ENCODE results near the gene CFAP54. TPM values are rescaled to one million over a fixed set of nuclear protein-coding genes. Genes with fewer than 3 reads are reported as not detected.

CFAP54 gene
- total RNA-seq, 1 experiment from 2014 or later, result 0.40 TPM

- in situ Hi-C loops (cut with HindIII; ENCODE audit: low pct_unique_long_range_greater_than_20kb, low sequenced_read_pairs), result no loop called here
- peak; percentile 24 for DNase-seq (ENCODE audit: low read depth, low spot score)
Observed at GRCh38 chr12:96766232-96766631, 276.9 kb downstream of the CFAP54 start.

- in situ Hi-C loops (cut with HindIII; ENCODE audit: low pct_unique_long_range_greater_than_20kb, low sequenced_read_pairs), result no loop called here
- no peak for DNase-seq (ENCODE audit: low read depth, low spot score)
Observed at GRCh38 chr12:96769400-96769799, 280.0 kb downstream of the CFAP54 start.

GRCh38 chr12:96770219-96771102 lies 281.1 kb downstream of the CFAP54 start:
- no peak for DNase-seq (ENCODE audit: low read depth, low spot score)
- in situ Hi-C loops (cut with HindIII; ENCODE audit: low pct_unique_long_range_greater_than_20kb, low sequenced_read_pairs), result no loop called here

- in situ Hi-C loops (cut with HindIII; ENCODE audit: low pct_unique_long_range_greater_than_20kb, low sequenced_read_pairs), result no loop called here
Observed at GRCh38 chr12:96773031-96773430, 283.7 kb downstream of the CFAP54 start.

GRCh38 chr12:96774496-96775256 lies 285.3 kb downstream of the CFAP54 start:
- no peak for DNase-seq (ENCODE audit: low read depth, low spot score)
- in situ Hi-C loops (cut with HindIII; ENCODE audit: low pct_unique_long_range_greater_than_20kb, low sequenced_read_pairs), result no loop called here

More at GRCh38 chr12:96773031-96773430, 283.7 kb downstream of the CFAP54 start:
- no peak for DNase-seq (ENCODE audit: low read depth, low spot score)

- peak; percentile 13 for DNase-seq (ENCODE audit: low read depth, low spot score)
Observed at GRCh38 chr12:96776908-96777307, 287.5 kb downstream of the CFAP54 start.

GRCh38 chr12:96780330-96780729 lies 291.0 kb downstream of the CFAP54 start:
- in situ Hi-C loops (cut with HindIII; ENCODE audit: low pct_unique_long_range_greater_than_20kb, low sequenced_read_pairs), result no loop called here
- no peak for DNase-seq (ENCODE audit: low read depth, low spot score)

More at GRCh38 chr12:96776908-96777307, 287.5 kb downstream of the CFAP54 start:
- in situ Hi-C loops (cut with HindIII; ENCODE audit: low pct_unique_long_range_greater_than_20kb, low sequenced_read_pairs), result no loop called here

- DNase-seq (ENCODE audit: low read depth, low spot score), result no peak
- in situ Hi-C loops (cut with HindIII; ENCODE audit: low pct_unique_long_range_greater_than_20kb, low sequenced_read_pairs), result no loop called here
Observed at GRCh38 chr12:96786791-96787190, 297.4 kb downstream of the CFAP54 start.

- in situ Hi-C loops (cut with HindIII; ENCODE audit: low pct_unique_long_range_greater_than_20kb, low sequenced_read_pairs), result no loop called here
Observed at GRCh38 chr12:96803969-96804368, 314.6 kb downstream of the CFAP54 start.

GRCh38 chr12:96806272-96806671 lies 316.9 kb downstream of the CFAP54 start:
- in situ Hi-C loops (cut with HindIII; ENCODE audit: low pct_unique_long_range_greater_than_20kb, low sequenced_read_pairs), result no loop called here
- DNase-seq (ENCODE audit: low read depth, low spot score), result no peak

More at GRCh38 chr12:96803969-96804368, 314.6 kb downstream of the CFAP54 start:
- DNase-seq (ENCODE audit: low read depth, low spot score), result no peak

GRCh38 chr12:96807741-96808140 lies 318.4 kb downstream of the CFAP54 start:
- DNase-seq (ENCODE audit: low read depth, low spot score), result no peak
- in situ Hi-C loops (cut with HindIII; ENCODE audit: low pct_unique_long_range_greater_than_20kb, low sequenced_read_pairs), result no loop called here

- in situ Hi-C loops (cut with HindIII; ENCODE audit: low pct_unique_long_range_greater_than_20kb, low sequenced_read_pairs), result no loop called here
Observed at GRCh38 chr12:96808587-96808986, 319.2 kb downstream of the CFAP54 start.

GRCh38 chr12:96809522-96809921 lies 320.1 kb downstream of the CFAP54 start:
- in situ Hi-C loops (cut with HindIII; ENCODE audit: low pct_unique_long_range_greater_than_20kb, low sequenced_read_pairs), result no loop called here

More at GRCh38 chr12:96808587-96808986, 319.2 kb downstream of the CFAP54 start:
- no peak for DNase-seq (ENCODE audit: low read depth, low spot score)

GRCh38 chr12:96810057-96810456 lies 320.7 kb downstream of the CFAP54 start:
- DNase-seq (ENCODE audit: low read depth, low spot score), result no peak
- in situ Hi-C loops (cut with HindIII; ENCODE audit: low pct_unique_long_range_greater_than_20kb, low sequenced_read_pairs), result no loop called here

More at GRCh38 chr12:96809522-96809921, 320.1 kb downstream of the CFAP54 start:
- no peak for DNase-seq (ENCODE audit: low read depth, low spot score)

- in situ Hi-C loops (cut with HindIII; ENCODE audit: low pct_unique_long_range_greater_than_20kb, low sequenced_read_pairs), result no loop called here
- DNase-seq (ENCODE audit: low read depth, low spot score), result no peak
Observed at GRCh38 chr12:96810477-96810876, 321.1 kb downstream of the CFAP54 start.

- in situ Hi-C loops (cut with HindIII; ENCODE audit: low pct_unique_long_range_greater_than_20kb, low sequenced_read_pairs), result no loop called here
Observed at GRCh38 chr12:96811083-96811482, 321.7 kb downstream of the CFAP54 start.

GRCh38 chr12:96812153-96812552 lies 322.8 kb downstream of the CFAP54 start:
- in situ Hi-C loops (cut with HindIII; ENCODE audit: low pct_unique_long_range_greater_than_20kb, low sequenced_read_pairs), result no loop called here
- DNase-seq (ENCODE audit: low read depth, low spot score), result no peak

More at GRCh38 chr12:96811083-96811482, 321.7 kb downstream of the CFAP54 start:
- no peak for DNase-seq (ENCODE audit: low read depth, low spot score)

- no peak for DNase-seq (ENCODE audit: low read depth, low spot score)
- in situ Hi-C loops (cut with HindIII; ENCODE audit: low pct_unique_long_range_greater_than_20kb, low sequenced_read_pairs), result no loop called here
Observed at GRCh38 chr12:96814200-96814599, 324.8 kb downstream of the CFAP54 start.
